ENCODE data around the gene ARHGEF3.

Gene ARHGEF3

GRCh38 chr3:56761023-56761422 is 40.7 kb downstream of the ARHGEF3 start:
- H3K27ac ChIP-seq: no peak overlapping the region
- no peak for TF ChIP-seq CTCF (conservative IDR thresholded peaks at IDR 0.05)

GRCh38 chr3:56759532-56759931 is 42.2 kb downstream of the ARHGEF3 start:
- H3K27ac ChIP-seq: no peak overlapping the region
- TF ChIP-seq CTCF (conservative IDR thresholded peaks at IDR 0.05): no peak

GRCh38 chr3:56758539-56758981 is 43.2 kb downstream of the ARHGEF3 start:
- H3K27ac ChIP-seq: peak overlapping the region; percentile 34; the same call in 1 of the 2 replicates
- TF ChIP-seq CTCF (conservative IDR thresholded peaks at IDR 0.05): no peak

- peak overlapping the region; percentile 34; the same call in 1 of the 2 replicates for H3K27ac ChIP-seq
Observed at GRCh38 chr3:56758042-56758441, 43.7 kb downstream of the ARHGEF3 start.

- no peak for TF ChIP-seq CTCF (conservative IDR thresholded peaks at IDR 0.05)
- no peak overlapping the region for H3K27ac ChIP-seq
Observed at GRCh38 chr3:56754741-56755417, 46.9 kb downstream of the ARHGEF3 start.

- H3K27ac ChIP-seq: no peak overlapping the region
- no peak for TF ChIP-seq CTCF (conservative IDR thresholded peaks at IDR 0.05)
Observed at GRCh38 chr3:56753206-56753820, 48.4 kb downstream of the ARHGEF3 start.

GRCh38 chr3:56751056-56751707 is 50.6 kb downstream of the ARHGEF3 start:
- H3K27ac ChIP-seq: no peak overlapping the region
- TF ChIP-seq CTCF (conservative IDR thresholded peaks at IDR 0.05): no peak
